ENCODE measurements around the gene C4orf51.

DNA sequence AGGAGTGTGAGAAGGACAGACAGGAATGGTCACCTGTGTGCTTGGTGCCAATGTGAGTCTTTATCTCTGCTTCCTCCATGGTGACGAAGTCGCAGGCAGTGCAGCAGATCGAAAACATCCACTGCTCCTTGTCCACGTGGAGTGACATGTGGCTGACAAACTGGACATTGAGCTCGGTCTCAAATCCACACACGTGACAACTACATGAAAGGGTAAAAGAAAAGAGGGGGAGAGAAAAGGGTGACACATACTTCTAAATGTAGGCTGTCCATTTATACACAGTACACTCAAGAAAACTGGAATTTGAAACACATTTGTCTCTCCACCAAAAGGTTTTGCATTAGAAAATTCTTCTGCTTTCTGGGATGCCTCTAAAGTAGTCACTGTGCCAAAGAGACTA is 94.5 kb downstream of the C4orf51 start:
- TF ChIP-seq, protein P1, sequence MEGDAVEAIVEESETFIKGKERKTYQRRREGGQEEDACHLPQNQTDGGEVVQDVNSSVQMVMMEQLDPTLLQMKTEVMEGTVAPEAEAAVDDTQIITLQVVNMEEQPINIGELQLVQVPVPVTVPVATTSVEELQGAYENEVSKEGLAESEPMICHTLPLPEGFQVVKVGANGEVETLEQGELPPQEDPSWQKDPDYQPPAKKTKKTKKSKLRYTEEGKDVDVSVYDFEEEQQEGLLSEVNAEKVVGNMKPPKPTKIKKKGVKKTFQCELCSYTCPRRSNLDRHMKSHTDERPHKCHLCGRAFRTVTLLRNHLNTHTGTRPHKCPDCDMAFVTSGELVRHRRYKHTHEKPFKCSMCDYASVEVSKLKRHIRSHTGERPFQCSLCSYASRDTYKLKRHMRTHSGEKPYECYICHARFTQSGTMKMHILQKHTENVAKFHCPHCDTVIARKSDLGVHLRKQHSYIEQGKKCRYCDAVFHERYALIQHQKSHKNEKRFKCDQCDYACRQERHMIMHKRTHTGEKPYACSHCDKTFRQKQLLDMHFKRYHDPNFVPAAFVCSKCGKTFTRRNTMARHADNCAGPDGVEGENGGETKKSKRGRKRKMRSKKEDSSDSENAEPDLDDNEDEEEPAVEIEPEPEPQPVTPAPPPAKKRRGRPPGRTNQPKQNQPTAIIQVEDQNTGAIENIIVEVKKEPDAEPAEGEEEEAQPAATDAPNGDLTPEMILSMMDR (conservative IDR thresholded peaks at IDR 0.05; ENCODE audit: low read depth, low read length), result no peak
- no peak for TF ChIP-seq EZH2 (IDR thresholded peaks at IDR 0.05; ENCODE audit: borderline replicate concordance, low read depth, low read length, poor library complexity, severe bottlenecking)
